Neural progenitor cell (in vitro differentiated cells): ENCODE data around the gene ESPNL.

Source experiments
- CTCF ChIP-seq: fragments of 200-600 bp; sonication (generic); IDR thresholded peaks from 2 replicates; pipeline ENCODE4 v1.5.1; 2017; ENCODE audit warnings: antibody characterized with exemption, mild to moderate bottlenecking
- EZH2 ChIP-seq: fragments of 200-600 bp; sonication (generic); IDR thresholded peaks from 2 replicates; pipeline ENCODE4 v1.6.1; 2017; ENCODE audit warnings: antibody characterized with exemption, mild to moderate bottlenecking, moderate library complexity

GRCh38 chr2:238168196-238169047 lies 68.3 kb downstream of the ESPNL start:
- TF ChIP-seq CTCF (no peak), EZH2 (no peak)
